Activated T-cell treated with anti-CD3 and anti-CD28 coated beads, Interleukin-2, amount 50 U/mL, for 1 hour (primary cell): ENCODE results near the gene CCDC33.

Experiments
- DNase-seq: peaks from one replicate; pipeline ENCODE4 v3.0.0-alpha.2; 2020

Gene CCDC33

DNA sequence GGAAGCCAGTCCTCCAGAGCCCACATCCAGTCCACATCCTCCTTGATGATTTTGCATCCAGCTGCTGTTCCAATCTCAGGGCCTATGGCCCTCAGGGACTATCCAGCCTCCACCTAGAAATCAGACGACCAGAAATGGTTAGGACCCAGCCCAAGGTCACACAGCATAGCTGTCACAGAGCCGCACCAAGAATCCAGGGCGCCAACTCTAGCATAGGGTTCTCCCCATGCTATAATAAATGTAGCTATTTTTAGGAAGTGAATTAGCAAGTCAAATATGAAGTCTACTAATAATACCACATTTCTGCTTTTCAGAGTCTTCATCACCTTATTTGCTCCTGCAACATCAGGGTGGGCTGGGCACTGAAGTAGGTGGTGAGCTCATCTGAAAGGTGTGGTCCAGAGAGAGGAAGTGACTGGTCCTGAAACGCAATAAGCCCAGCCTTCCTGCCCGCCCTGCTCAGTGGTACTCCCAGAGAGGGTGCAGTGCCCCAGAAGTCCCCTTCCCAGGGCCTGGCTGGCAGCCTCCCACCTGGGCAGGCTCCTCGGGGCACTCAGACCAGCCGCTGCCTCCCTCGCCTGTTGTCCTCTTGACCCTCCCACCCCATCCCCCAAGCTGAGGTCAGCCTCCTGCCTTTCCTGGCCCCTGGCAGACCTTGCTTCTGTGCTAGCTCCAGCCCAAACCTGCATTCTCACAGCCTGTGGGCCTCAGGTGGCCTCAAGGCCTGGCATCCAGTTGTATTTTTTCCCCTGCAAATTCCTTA, 148.9 kb downstream of the CCDC33 start:
- peak; percentile 50 for DNase-seq

DNA sequence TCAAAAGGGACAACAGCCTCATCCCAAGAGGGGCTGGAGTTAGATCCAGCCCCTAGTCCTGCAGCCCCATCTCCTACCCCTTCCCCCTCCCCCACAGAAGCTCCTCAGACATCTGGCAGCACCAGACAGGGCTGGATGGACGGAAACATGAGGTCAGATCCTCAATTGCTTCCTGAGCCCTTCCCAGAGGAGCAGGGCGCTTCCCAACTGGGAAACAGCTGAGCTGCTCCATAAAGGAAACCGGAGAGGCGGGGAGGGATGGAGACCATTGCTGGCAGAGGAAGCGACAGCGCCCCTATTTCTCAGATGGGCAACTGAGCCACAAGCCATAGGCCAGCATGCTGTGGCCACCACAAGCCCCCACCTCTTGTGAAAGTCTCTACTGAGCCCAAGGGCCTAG, 149.6 kb downstream of the CCDC33 start:
- no peak for DNase-seq
